GM23248 (cell line): ENCODE measurements around the gene DLG2.

Experiments used
- EZH2 ChIP-seq: fragments of 200-600 bp; sonication (generic); IDR thresholded peaks from 2 replicates; pipeline ENCODE4 v1.6.1; 2018; ENCODE audit warnings: antibody characterized with exemption, mild to moderate bottlenecking; ENCODE audit not compliant: insufficient read depth, poor library complexity, severe bottlenecking
- EZH2phosphoT487 ChIP-seq: fragments of 200-600 bp; sonication (generic); IDR thresholded peaks from 2 replicates; pipeline ENCODE4 v1.6.1; 2018; ENCODE audit warnings: antibody characterized with exemption, moderate library complexity, mild to moderate bottlenecking, low read depth; ENCODE audit not compliant: insufficient read depth

DNA sequence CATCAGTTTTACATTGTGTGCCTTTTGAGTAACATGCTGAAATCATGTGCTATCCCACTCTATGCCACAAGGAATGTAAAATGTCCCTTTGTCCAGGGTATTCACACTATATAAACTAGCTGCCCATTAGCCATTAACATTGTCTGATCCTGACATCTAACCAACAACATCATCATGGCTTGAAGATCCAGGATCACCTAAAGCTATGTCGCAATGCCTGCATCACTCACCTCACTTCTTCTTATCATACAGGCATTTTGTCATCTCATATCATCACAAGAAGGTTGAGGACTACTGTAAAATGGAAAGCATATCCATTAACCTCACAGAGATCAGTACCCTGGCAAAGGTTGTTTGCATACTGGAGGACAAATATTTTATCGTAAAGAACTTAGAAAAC is 742.3 kb downstream of the DLG2 start:
- TF ChIP-seq EZH2 (no peak), EZH2phosphoT487 (no peak)
